Islet of Langerhans (tissue), 1 donor: ENCODE data around the gene PAPLN.

Experiments used
- FAIRE-seq: peaks from one replicate; lab custom pipeline; 2011; peaks lifted over from hg19 to GRCh38; lab: Jason Lieb, UNC

Gene PAPLN

GRCh38 chr14:73245480-73246325 lies 8.4 kb downstream of the PAPLN start:
- no peak for FAIRE-seq

GRCh38 chr14:73246387-73247150 lies 9.3 kb downstream of the PAPLN start:
- no peak for FAIRE-seq

- FAIRE-seq, result no peak
Observed at GRCh38 chr14:73248108-73248868, 11.0 kb downstream of the PAPLN start.

GRCh38 chr14:73249108-73249507 lies 11.8 kb downstream of the PAPLN start:
- no peak for FAIRE-seq

- no peak for FAIRE-seq
Observed at GRCh38 chr14:73249564-73250316, 12.4 kb downstream of the PAPLN start.

GRCh38 chr14:73250317-73250713 lies 13.0 kb downstream of the PAPLN start:
- FAIRE-seq, result no peak

GRCh38 chr14:73250781-73251500 lies 13.6 kb downstream of the PAPLN start:
- FAIRE-seq, result no peak

GRCh38 chr14:73251516-73252215 lies 14.4 kb downstream of the PAPLN start:
- FAIRE-seq, result no peak

GRCh38 chr14:73252491-73253322 lies 15.4 kb downstream of the PAPLN start:
- no peak for FAIRE-seq

GRCh38 chr14:73253323-73253610 lies 16.0 kb downstream of the PAPLN start:
- FAIRE-seq, result no peak

GRCh38 chr14:73253721-73254120 lies 16.4 kb downstream of the PAPLN start:
- FAIRE-seq, result no peak

GRCh38 chr14:73254247-73255004 lies 17.1 kb downstream of the PAPLN start:
- no peak for FAIRE-seq

- FAIRE-seq, result no peak
Observed at GRCh38 chr14:73255005-73255400, 17.7 kb downstream of the PAPLN start.

- FAIRE-seq, result no peak
Observed at GRCh38 chr14:73255693-73256225, 18.5 kb downstream of the PAPLN start.

GRCh38 chr14:73258076-73258475 lies 20.8 kb downstream of the PAPLN start:
- no peak for FAIRE-seq

- FAIRE-seq, result no peak
Observed at GRCh38 chr14:73258845-73259611, 21.7 kb downstream of the PAPLN start.

- FAIRE-seq, result no peak
Observed at GRCh38 chr14:73259837-73260236, 22.5 kb downstream of the PAPLN start.

GRCh38 chr14:73260574-73260973 lies 23.3 kb downstream of the PAPLN start:
- FAIRE-seq, result no peak
